ENCODE measurements around the gene JAML. TPM values are rescaled to one million over a fixed set of nuclear protein-coding genes. Genes with fewer than 3 reads are reported as not detected.

The JAML gene
- 0.12 and 0.56 TPM in 2 replicates for total RNA-seq (2014; rRNA removed; shearing (Covaris generic))
- polyA plus RNA-seq (2016; fragmentation: Nextera tagmentation; extraction: Ambion mirVana): 0.26 and 1.0 TPM in 2 replicates
- long read RNA-seq: 0 reads

GRCh38 chr11:118224511-118225188 is at the start of gene JAML:
TSS of gene JAML (minus strand) at chr11:118225011. CDS start at chr11:118214866, 10,145 bp downstream.
- no peak within 1 kb of the TSS for H3K4me2 ChIP-seq
- Mint-ChIP-seq H3K36me3 (ENCODE audit: low read depth) (no peaks in the 10 kb centered on the region), H3K27me3 (ENCODE audit: insufficient read depth, low read depth, poor library complexity) (no peaks in the 10 kb centered on the region), H3K4me3 (no peak within 1 kb of the TSS), H3K4me1 (no peaks in the 10 kb centered on the region; the same call in 2 of the 3 replicates), H3K27ac (no peak within 1 kb of the TSS), H3K9me3 (no peaks in the 10 kb centered on the region)
- no peaks in the 10 kb centered on the region for H3K27me3 ChIP-seq (ENCODE audit: insufficient read depth)
- no peak for ATAC-seq
- DNase-seq (ENCODE audit: low spot score): no peak
- no peak within 1 kb of the TSS for H3K27ac ChIP-seq (ENCODE audit: low read depth)
- no peaks in the 10 kb centered on the region for H3K9me2 ChIP-seq (ENCODE audit: insufficient read depth)
- no peak for TF ChIP-seq ZNF331 (CRISPR knock-in tag; IDR thresholded peaks at IDR 0.05; ENCODE audit: low read depth)
- no peak for TF ChIP-seq POLR2AphosphoS5 (IDR thresholded peaks at IDR 0.05; ENCODE audit: low read depth)
- no peak for TF ChIP-seq STAT1 (IDR thresholded peaks at IDR 0.05; ENCODE audit: unreplicated experiment)
- no peak for TF ChIP-seq CREB1 (CRISPR knock-in tag; IDR thresholded peaks at IDR 0.05; ENCODE audit: low read depth)
- TF ChIP-seq EZH2 (IDR thresholded peaks at IDR 0.05; ENCODE audit: low read depth, unreplicated experiment): no peak
- no peak for TF ChIP-seq EZH2phosphoT487 (IDR thresholded peaks at IDR 0.05; ENCODE audit: unreplicated experiment)
- TF ChIP-seq, protein P1, sequence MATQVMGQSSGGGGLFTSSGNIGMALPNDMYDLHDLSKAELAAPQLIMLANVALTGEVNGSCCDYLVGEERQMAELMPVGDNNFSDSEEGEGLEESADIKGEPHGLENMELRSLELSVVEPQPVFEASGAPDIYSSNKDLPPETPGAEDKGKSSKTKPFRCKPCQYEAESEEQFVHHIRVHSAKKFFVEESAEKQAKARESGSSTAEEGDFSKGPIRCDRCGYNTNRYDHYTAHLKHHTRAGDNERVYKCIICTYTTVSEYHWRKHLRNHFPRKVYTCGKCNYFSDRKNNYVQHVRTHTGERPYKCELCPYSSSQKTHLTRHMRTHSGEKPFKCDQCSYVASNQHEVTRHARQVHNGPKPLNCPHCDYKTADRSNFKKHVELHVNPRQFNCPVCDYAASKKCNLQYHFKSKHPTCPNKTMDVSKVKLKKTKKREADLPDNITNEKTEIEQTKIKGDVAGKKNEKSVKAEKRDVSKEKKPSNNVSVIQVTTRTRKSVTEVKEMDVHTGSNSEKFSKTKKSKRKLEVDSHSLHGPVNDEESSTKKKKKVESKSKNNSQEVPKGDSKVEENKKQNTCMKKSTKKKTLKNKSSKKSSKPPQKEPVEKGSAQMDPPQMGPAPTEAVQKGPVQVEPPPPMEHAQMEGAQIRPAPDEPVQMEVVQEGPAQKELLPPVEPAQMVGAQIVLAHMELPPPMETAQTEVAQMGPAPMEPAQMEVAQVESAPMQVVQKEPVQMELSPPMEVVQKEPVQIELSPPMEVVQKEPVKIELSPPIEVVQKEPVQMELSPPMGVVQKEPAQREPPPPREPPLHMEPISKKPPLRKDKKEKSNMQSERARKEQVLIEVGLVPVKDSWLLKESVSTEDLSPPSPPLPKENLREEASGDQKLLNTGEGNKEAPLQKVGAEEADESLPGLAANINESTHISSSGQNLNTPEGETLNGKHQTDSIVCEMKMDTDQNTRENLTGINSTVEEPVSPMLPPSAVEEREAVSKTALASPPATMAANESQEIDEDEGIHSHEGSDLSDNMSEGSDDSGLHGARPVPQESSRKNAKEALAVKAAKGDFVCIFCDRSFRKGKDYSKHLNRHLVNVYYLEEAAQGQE (IDR thresholded peaks at IDR 0.05; ENCODE audit: unreplicated experiment): no peak
- TF ChIP-seq JUNB (IDR thresholded peaks at IDR 0.05; ENCODE audit: unreplicated experiment): no peak
- no peak for TF ChIP-seq ETS1 (IDR thresholded peaks at IDR 0.05)
- TF ChIP-seq ZNF114 (CRISPR knock-in tag; IDR thresholded peaks at IDR 0.05): no peak
- no peaks in the 10 kb centered on the region for H3K36me3 ChIP-seq (ENCODE audit: insufficient read depth)
- no peak within 1 kb of the TSS for H2AFZ ChIP-seq
- no peaks in the 10 kb centered on the region for H3K4me1 ChIP-seq (ENCODE audit: insufficient read depth)
- H4K20me1 ChIP-seq (replicated peaks; ENCODE audit: insufficient read depth): no peaks in the 10 kb centered on the region
- no peaks in the 10 kb centered on the region for H3F3A ChIP-seq (replicated peaks; ENCODE audit: low read depth)
- no peak within 1 kb of the TSS for H3K4me3 ChIP-seq
- no peaks in the 10 kb centered on the region for H3K79me2 ChIP-seq (replicated peaks; ENCODE audit: insufficient read depth)

DNA sequence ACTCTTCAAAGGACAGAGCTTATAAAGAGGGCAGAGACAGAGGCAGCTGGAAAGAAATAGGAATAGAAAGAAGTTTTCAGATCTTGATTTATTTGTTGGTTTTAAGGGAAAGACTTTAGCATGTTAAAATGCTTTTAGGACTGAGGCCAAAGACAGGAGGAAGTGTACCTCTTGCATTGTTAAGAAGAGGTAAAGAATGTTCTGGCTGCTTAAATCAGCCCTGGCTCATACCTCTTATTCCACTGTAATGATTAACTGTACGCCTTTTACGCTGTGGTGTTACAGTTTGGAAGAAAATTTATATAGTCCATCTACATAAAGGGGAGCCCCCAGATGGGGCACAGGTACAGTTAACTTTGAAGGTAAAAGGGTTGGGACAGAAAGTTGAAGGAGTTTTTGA is 49.4 kb upstream of the JAML start:
- H3K4me1 Mint-ChIP-seq: no peaks in the 10 kb centered on the region
- H3K4me2 ChIP-seq: no peak overlapping the region
- DNase-seq (ENCODE audit: low spot score): no peak
- H3K79me2 ChIP-seq (replicated peaks; ENCODE audit: insufficient read depth): no peaks in the 10 kb centered on the region
- H4K20me1 ChIP-seq (replicated peaks; ENCODE audit: insufficient read depth): no peaks in the 10 kb centered on the region
- peaks cover 3% of the 10 kb centered on the region for H3K27me3 Mint-ChIP-seq (ENCODE audit: insufficient read depth, low read depth, poor library complexity)
- no peak overlapping the region for H2AFZ ChIP-seq
- no peak for ATAC-seq
- H3K9me2 ChIP-seq (ENCODE audit: insufficient read depth): no peaks in the 10 kb centered on the region; the same call in 1 of the 2 replicates
- no peak overlapping the region for H3K4me3 Mint-ChIP-seq
- no peaks in the 10 kb centered on the region for H3F3A ChIP-seq (replicated peaks; ENCODE audit: low read depth)
- no peak overlapping the region for H3K27ac Mint-ChIP-seq
- no peaks in the 10 kb centered on the region for H3K9me3 Mint-ChIP-seq
- no peaks in the 10 kb centered on the region for H3K36me3 ChIP-seq (ENCODE audit: insufficient read depth)
- H3K27ac ChIP-seq (ENCODE audit: low read depth): no peak overlapping the region
- H3K27me3 ChIP-seq (ENCODE audit: insufficient read depth): peaks cover 4% of the 10 kb centered on the region; the same call in 1 of the 2 replicates
- no peaks in the 10 kb centered on the region for H3K4me1 ChIP-seq (ENCODE audit: insufficient read depth)
- H3K36me3 Mint-ChIP-seq (ENCODE audit: low read depth): no peaks in the 10 kb centered on the region
- no peak overlapping the region for H3K4me3 ChIP-seq
- TF ChIP-seq EZH2phosphoT487 (IDR thresholded peaks at IDR 0.05; ENCODE audit: unreplicated experiment): no peak
- TF ChIP-seq, protein P2, sequence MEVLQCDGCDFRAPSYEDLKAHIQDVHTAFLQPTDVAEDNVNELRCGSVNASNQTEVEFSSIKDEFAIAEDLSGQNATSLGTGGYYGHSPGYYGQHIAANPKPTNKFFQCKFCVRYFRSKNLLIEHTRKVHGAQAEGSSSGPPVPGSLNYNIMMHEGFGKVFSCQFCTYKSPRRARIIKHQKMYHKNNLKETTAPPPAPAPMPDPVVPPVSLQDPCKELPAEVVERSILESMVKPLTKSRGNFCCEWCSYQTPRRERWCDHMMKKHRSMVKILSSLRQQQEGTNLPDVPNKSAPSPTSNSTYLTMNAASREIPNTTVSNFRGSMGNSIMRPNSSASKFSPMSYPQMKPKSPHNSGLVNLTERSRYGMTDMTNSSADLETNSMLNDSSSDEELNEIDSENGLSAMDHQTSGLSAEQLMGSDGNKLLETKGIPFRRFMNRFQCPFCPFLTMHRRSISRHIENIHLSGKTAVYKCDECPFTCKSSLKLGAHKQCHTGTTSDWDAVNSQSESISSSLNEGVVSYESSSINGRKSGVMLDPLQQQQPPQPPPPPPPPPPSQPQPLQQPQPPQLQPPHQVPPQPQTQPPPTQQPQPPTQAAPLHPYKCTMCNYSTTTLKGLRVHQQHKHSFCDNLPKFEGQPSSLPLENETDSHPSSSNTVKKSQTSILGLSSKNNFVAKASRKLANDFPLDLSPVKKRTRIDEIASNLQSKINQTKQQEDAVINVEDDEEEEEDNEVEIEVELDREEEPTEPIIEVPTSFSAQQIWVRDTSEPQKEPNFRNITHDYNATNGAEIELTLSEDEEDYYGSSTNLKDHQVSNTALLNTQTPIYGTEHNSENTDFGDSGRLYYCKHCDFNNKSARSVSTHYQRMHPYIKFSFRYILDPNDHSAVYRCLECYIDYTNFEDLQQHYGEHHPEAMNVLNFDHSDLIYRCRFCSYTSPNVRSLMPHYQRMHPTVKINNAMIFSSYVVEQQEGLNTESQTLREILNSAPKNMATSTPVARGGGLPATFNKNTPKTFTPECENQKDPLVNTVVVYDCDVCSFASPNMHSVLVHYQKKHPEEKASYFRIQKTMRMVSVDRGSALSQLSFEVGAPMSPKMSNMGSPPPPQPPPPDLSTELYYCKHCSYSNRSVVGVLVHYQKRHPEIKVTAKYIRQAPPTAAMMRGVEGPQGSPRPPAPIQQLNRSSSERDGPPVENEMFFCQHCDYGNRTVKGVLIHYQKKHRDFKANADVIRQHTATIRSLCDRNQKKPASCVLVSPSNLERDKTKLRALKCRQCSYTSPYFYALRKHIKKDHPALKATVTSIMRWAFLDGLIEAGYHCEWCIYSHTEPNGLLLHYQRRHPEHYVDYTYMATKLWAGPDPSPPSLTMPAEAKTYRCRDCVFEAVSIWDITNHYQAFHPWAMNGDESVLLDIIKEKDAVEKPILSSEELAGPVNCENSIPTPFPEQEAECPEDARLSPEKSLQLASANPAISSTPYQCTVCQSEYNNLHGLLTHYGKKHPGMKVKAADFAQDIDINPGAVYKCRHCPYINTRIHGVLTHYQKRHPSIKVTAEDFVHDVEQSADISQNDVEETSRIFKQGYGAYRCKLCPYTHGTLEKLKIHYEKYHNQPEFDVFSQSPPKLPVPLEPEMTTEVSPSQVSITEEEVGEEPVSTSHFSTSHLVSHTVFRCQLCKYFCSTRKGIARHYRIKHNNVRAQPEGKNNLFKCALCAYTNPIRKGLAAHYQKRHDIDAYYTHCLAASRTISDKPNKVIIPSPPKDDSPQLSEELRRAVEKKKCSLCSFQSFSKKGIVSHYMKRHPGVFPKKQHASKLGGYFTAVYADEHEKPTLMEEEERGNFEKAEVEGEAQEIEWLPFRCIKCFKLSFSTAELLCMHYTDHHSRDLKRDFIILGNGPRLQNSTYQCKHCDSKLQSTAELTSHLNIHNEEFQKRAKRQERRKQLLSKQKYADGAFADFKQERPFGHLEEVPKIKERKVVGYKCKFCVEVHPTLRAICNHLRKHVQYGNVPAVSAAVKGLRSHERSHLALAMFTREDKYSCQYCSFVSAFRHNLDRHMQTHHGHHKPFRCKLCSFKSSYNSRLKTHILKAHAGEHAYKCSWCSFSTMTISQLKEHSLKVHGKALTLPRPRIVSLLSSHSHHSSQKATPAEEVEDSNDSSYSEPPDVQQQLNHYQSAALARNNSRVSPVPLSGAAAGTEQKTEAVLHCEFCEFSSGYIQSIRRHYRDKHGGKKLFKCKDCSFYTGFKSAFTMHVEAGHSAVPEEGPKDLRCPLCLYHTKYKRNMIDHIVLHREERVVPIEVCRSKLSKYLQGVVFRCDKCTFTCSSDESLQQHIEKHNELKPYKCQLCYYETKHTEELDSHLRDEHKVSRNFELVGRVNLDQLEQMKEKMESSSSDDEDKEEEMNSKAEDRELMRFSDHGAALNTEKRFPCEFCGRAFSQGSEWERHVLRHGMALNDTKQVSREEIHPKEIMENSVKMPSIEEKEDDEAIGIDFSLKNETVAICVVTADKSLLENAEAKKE (CRISPR knock-in tag; IDR thresholded peaks at IDR 0.05): no peak
- TF ChIP-seq STAT1 (IDR thresholded peaks at IDR 0.05; ENCODE audit: unreplicated experiment): no peak
